ENCODE results near the gene MAPT.
A peak's percentile ranks its signal among the peaks of the same experiment; 100 is the strongest.

The MAPT gene

GRCh38 chr17:45894022-45894784, at the start of gene MAPT:
TSS of gene MAPT (plus strand) at chr17:45894554. CDS start at chr17:45962338, 67,784 bp downstream.
- peak; percentile 51 to 76 for DNase-seq (ENCODE audit: low read depth in 1 of 2, low spot score in 1 of 2)

GRCh38 chr17:45844695-45845375, 49.5 kb upstream of the MAPT start, which contains the start of gene SPPL2C:
TSS of gene SPPL2C (plus strand) at chr17:45844881. CDS start at chr17:45844907, 26 bp downstream.
- DNase-seq (ENCODE audit: low read depth in 1 of 2, low spot score in 1 of 2) = no peak

GRCh38 chr17:45845376-45846185, 48.8 kb upstream of the MAPT start:
- no peak for DNase-seq (ENCODE audit: low read depth in 1 of 2, low spot score in 1 of 2)

GRCh38 chr17:45846223-45846622, 48.1 kb upstream of the MAPT start:
- no peak for DNase-seq (ENCODE audit: low read depth in 1 of 2, low spot score in 1 of 2)

GRCh38 chr17:45846646-45847045, 47.7 kb upstream of the MAPT start:
- DNase-seq (ENCODE audit: low read depth in 1 of 2, low spot score in 1 of 2) = no peak

- no peak for DNase-seq (ENCODE audit: low read depth in 1 of 2, low spot score in 1 of 2)
Observed at GRCh38 chr17:45847101-45847500, 47.3 kb upstream of the MAPT start.

GRCh38 chr17:45847747-45848146, 46.6 kb upstream of the MAPT start:
- DNase-seq (ENCODE audit: low read depth in 1 of 2, low spot score in 1 of 2) = no peak

GRCh38 chr17:45848405-45848804, 45.9 kb upstream of the MAPT start:
- DNase-seq (ENCODE audit: low read depth in 1 of 2, low spot score in 1 of 2) = no peak

- no peak for DNase-seq (ENCODE audit: low read depth in 1 of 2, low spot score in 1 of 2)
Observed at GRCh38 chr17:45848868-45849535, 45.4 kb upstream of the MAPT start.

GRCh38 chr17:45849536-45849990, 44.8 kb upstream of the MAPT start:
- no peak for DNase-seq (ENCODE audit: low read depth in 1 of 2, low spot score in 1 of 2)

GRCh38 chr17:45850011-45850410, 44.3 kb upstream of the MAPT start:
- no peak for DNase-seq (ENCODE audit: low read depth in 1 of 2, low spot score in 1 of 2)

GRCh38 chr17:45850468-45850867, 43.9 kb upstream of the MAPT start:
- DNase-seq (ENCODE audit: low read depth in 1 of 2, low spot score in 1 of 2) = no peak

- DNase-seq (ENCODE audit: low read depth in 1 of 2, low spot score in 1 of 2) = no peak
Observed at GRCh38 chr17:45851022-45851421, 43.3 kb upstream of the MAPT start.

- no peak for DNase-seq (ENCODE audit: low read depth in 1 of 2, low spot score in 1 of 2)
Observed at GRCh38 chr17:45851464-45851863, 42.9 kb upstream of the MAPT start.

GRCh38 chr17:45851873-45852272, 42.5 kb upstream of the MAPT start:
- DNase-seq (ENCODE audit: low read depth in 1 of 2, low spot score in 1 of 2) = no peak

- DNase-seq (ENCODE audit: low read depth in 1 of 2, low spot score in 1 of 2) = peak in 1 of 2 donors; percentile 31
Observed at GRCh38 chr17:45852535-45853297, 41.6 kb upstream of the MAPT start.

- DNase-seq (ENCODE audit: low read depth in 1 of 2, low spot score in 1 of 2) = no peak
Observed at GRCh38 chr17:45854209-45854608, 40.1 kb upstream of the MAPT start.

- no peak for DNase-seq (ENCODE audit: low read depth in 1 of 2, low spot score in 1 of 2)
Observed at GRCh38 chr17:45855691-45856336, 38.5 kb upstream of the MAPT start.

- no peak for DNase-seq (ENCODE audit: low read depth in 1 of 2, low spot score in 1 of 2)
Observed at GRCh38 chr17:45857977-45858708, 36.2 kb upstream of the MAPT start.
